Measurements from ENCODE around the gene PARN. TPM values are rescaled to one million over a fixed set of nuclear protein-coding genes. Genes with fewer than 3 reads are reported as not detected.
"Not testable (repeated sequence)": the region's sequence is repeated elsewhere in the genome, so short reads cannot be mapped to it uniquely, and the experiment has no call there.

PARN gene
- total RNA-seq, 1 donor from 2014 or later: 23.7 TPM

GRCh38 chr16:14630620-14631330, 715 bp upstream of the PARN start:
- DNase-seq: not testable (repeated sequence)

GRCh38 chr16:14629612-14629918, 495 bp downstream of the PARN start:
- DNase-seq: peak; percentile 25

GRCh38 chr16:14628806-14629611, 1.1 kb downstream of the PARN start:
- no peak for DNase-seq

- no peak for DNase-seq
Observed at GRCh38 chr16:14627078-14627477, 3.0 kb downstream of the PARN start.

GRCh38 chr16:14618566-14618965, 11.5 kb downstream of the PARN start:
- no peak for DNase-seq

GRCh38 chr16:14616280-14616679, 13.8 kb downstream of the PARN start:
- no peak for DNase-seq

- DNase-seq: no peak
Observed at GRCh38 chr16:14613991-14614390, 16.1 kb downstream of the PARN start.

- no peak for DNase-seq
Observed at GRCh38 chr16:14611660-14612059, 18.4 kb downstream of the PARN start.

- DNase-seq: no peak
Observed at GRCh38 chr16:14609716-14610115, 20.3 kb downstream of the PARN start.

GRCh38 chr16:14608604-14609003, 21.5 kb downstream of the PARN start:
- no peak for DNase-seq

- no peak for DNase-seq
Observed at GRCh38 chr16:14608111-14608566, 21.9 kb downstream of the PARN start.

GRCh38 chr16:14606102-14606501, 24.0 kb downstream of the PARN start:
- no peak for DNase-seq

- DNase-seq: no peak
Observed at GRCh38 chr16:14602443-14602963, 27.6 kb downstream of the PARN start.

- DNase-seq: peak; percentile 62
Observed at GRCh38 chr16:14600164-14600563, 29.9 kb downstream of the PARN start.

- no peak for DNase-seq
Observed at GRCh38 chr16:14586637-14587305, 43.3 kb downstream of the PARN start.

GRCh38 chr16:14585287-14585686, 44.8 kb downstream of the PARN start:
- no peak for DNase-seq

GRCh38 chr16:14580926-14581325, 49.1 kb downstream of the PARN start:
- not testable (repeated sequence) for DNase-seq

- no peak for DNase-seq
Observed at GRCh38 chr16:14579266-14579665, 50.8 kb downstream of the PARN start.

GRCh38 chr16:14576532-14576931, 53.5 kb downstream of the PARN start:
- DNase-seq: no peak

GRCh38 chr16:14576069-14576468, 54.0 kb downstream of the PARN start:
- DNase-seq: no peak

GRCh38 chr16:14574698-14575415, 55.2 kb downstream of the PARN start:
- not testable (repeated sequence) for DNase-seq

- no peak for DNase-seq
Observed at GRCh38 chr16:14572535-14572934, 57.5 kb downstream of the PARN start.

- DNase-seq: no peak
Observed at GRCh38 chr16:14569213-14569612, 60.8 kb downstream of the PARN start.
